Astrocyte (in vitro differentiated cells and primary cell): ENCODE results near the gene IGF1R. TPM values are rescaled to one million over a fixed set of nuclear protein-coding genes. Genes with fewer than 3 reads are reported as not detected.

Experiments used
- DNase-seq: peaks from one replicate; pipeline ENCODE4 v3.0.0-alpha.2; 2010; ENCODE audit warnings: low read depth
- FAIRE-seq: peaks from 2 replicates; lab custom pipeline; 2011; peaks lifted over from hg19 to GRCh38; lab: Jason Lieb, UNC
- H2AFZ ChIP-seq: 2 replicates; pipeline ENCODE4 v1.6.0; 2012; ENCODE audit warnings: low read depth, low read length, inconsistent platforms
- H3K27ac ChIP-seq: 2 replicates; pipeline ENCODE4 v1.5.1; 2011; ENCODE audit warnings: low read depth, low read length, inconsistent platforms
- H3K27me3 ChIP-seq: 2 replicates; pipeline ENCODE4 v1.6.0; 2011; ENCODE audit warnings: low read length, inconsistent platforms; ENCODE audit not compliant: insufficient read depth
- H3K36me3 ChIP-seq: 2 replicates; pipeline ENCODE4 v1.5.1; 2011; ENCODE audit warnings: low read length, inconsistent platforms; ENCODE audit not compliant: insufficient read depth
- H3K4me1 ChIP-seq: 2 replicates; pipeline ENCODE4 v1.5.1; 2011; ENCODE audit warnings: low read length, inconsistent platforms; ENCODE audit not compliant: insufficient read depth
- H3K4me2 ChIP-seq: 2 replicates; pipeline ENCODE4 v1.6.0; 2012; ENCODE audit warnings: low read length, inconsistent platforms
- H3K4me3 ChIP-seq: 2 replicates; pipeline ENCODE4 v1.5.1; 2011; ENCODE audit warnings: low read depth, mild to moderate bottlenecking, low read length, inconsistent platforms; ENCODE audit not compliant: insufficient read depth
- H3K79me2 ChIP-seq: 2 replicates; pipeline ENCODE4 v1.6.0; 2012; ENCODE audit warnings: mild to moderate bottlenecking, low read length, inconsistent platforms; ENCODE audit not compliant: insufficient read depth
- H3K9ac ChIP-seq: 2 replicates; pipeline ENCODE4 v1.6.0; 2012; ENCODE audit warnings: mild to moderate bottlenecking, low read length, inconsistent platforms
- H3K9me3 ChIP-seq: 2 replicates; pipeline ENCODE4 v1.5.1; 2012; ENCODE audit warnings: low read depth, mild to moderate bottlenecking, low read length, inconsistent platforms; ENCODE audit not compliant: insufficient read depth
- H4K20me1 ChIP-seq: 2 replicates; pipeline ENCODE4 v1.6.0; 2012; ENCODE audit warnings: low read length, inconsistent platforms; ENCODE audit not compliant: insufficient read depth
- H3K27ac Mint-ChIP-seq: one replicate; pipeline ENCODE4 v1.8.0; 2021; ENCODE audit warnings: mild to moderate bottlenecking, mixed read lengths; ENCODE audit not compliant: unreplicated experiment
- H3K27me3 Mint-ChIP-seq: one replicate; pipeline ENCODE4 v1.8.0; 2021; ENCODE audit warnings: low read depth, mixed read lengths; ENCODE audit not compliant: unreplicated experiment
- H3K36me3 Mint-ChIP-seq: one replicate; pipeline ENCODE4 v1.8.0; 2021; ENCODE audit warnings: low read depth, mixed read lengths; ENCODE audit not compliant: unreplicated experiment
- H3K4me1 Mint-ChIP-seq: one replicate; pipeline ENCODE4 v1.8.0; 2021; ENCODE audit warnings: low read depth, mixed read lengths; ENCODE audit not compliant: unreplicated experiment
- H3K4me3 Mint-ChIP-seq: one replicate; pipeline ENCODE4 v1.8.0; 2021; ENCODE audit warnings: mild to moderate bottlenecking, moderate library complexity, mixed read lengths; ENCODE audit not compliant: unreplicated experiment
- H3K9me3 Mint-ChIP-seq: one replicate; pipeline ENCODE4 v1.8.0; 2021; ENCODE audit warnings: mild to moderate bottlenecking, mixed read lengths; ENCODE audit not compliant: unreplicated experiment
- EZH2 ChIP-seq: IDR thresholded peaks from 2 replicates; pipeline ENCODE4 v1.6.1; 2012; ENCODE audit warnings: mild to moderate bottlenecking, low read length, inconsistent platforms; ENCODE audit not compliant: insufficient read depth
- total RNA-seq: library from RNA; stranded (reverse); gene quantifications from 2 replicates; pipeline ENCODE4 v1.2.1, GENCODE V29; 2021
- TF ChIP-seq, protein P1 (sequence below): IDR thresholded peaks from 2 replicates; pipeline ENCODE4 v1.5.1; 2011; ENCODE audit warnings: low read depth, mild to moderate bottlenecking, inconsistent platforms, low read length, moderate library complexity; ENCODE audit not compliant: insufficient read depth

Gene IGF1R
- total RNA-seq, 1 donor from 2014 or later, result 270 TPM

DNA sequence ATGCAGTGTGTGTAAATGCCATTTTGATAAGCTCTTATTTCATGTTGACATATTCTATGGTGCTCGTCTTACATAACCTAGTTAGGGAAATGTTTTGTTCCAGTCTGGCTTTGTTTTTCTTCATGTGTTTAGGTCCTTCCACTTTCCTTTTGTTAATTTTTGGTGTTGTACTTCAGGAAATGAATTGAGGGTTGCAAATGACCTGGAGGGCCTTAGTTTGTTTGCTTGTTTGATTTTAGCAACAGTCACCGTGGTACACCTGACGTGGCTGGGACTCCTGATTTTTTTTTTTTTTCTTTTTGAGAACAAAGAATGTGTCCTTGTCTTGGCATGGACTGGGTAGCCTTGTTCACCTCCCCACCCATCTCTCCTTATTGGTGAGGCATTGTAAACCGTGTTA is 114.8 kb downstream of the IGF1R start:
- Mint-ChIP-seq H3K9me3 (no peaks in the 10 kb centered on the region), H3K4me1 (peaks cover 37% of the 10 kb centered on the region), H3K27me3 (no peaks in the 10 kb centered on the region), H3K27ac (peak overlapping the region; percentile 77), H3K36me3 (no peaks in the 10 kb centered on the region), H3K4me3 (no peak overlapping the region)
- H2AFZ ChIP-seq, result no peak overlapping the region
- no peaks in the 10 kb centered on the region for H3K27me3 ChIP-seq
- no peak overlapping the region for H3K27ac ChIP-seq
- H4K20me1 ChIP-seq, result peaks cover 92% of the 10 kb centered on the region
- H3K4me1 ChIP-seq, result no peaks in the 10 kb centered on the region
- no peak overlapping the region for H3K9ac ChIP-seq
- H3K4me2 ChIP-seq, result no peak overlapping the region
- no peaks in the 10 kb centered on the region for H3K36me3 ChIP-seq
- no peak for TF ChIP-seq EZH2
- TF ChIP-seq, protein P1, sequence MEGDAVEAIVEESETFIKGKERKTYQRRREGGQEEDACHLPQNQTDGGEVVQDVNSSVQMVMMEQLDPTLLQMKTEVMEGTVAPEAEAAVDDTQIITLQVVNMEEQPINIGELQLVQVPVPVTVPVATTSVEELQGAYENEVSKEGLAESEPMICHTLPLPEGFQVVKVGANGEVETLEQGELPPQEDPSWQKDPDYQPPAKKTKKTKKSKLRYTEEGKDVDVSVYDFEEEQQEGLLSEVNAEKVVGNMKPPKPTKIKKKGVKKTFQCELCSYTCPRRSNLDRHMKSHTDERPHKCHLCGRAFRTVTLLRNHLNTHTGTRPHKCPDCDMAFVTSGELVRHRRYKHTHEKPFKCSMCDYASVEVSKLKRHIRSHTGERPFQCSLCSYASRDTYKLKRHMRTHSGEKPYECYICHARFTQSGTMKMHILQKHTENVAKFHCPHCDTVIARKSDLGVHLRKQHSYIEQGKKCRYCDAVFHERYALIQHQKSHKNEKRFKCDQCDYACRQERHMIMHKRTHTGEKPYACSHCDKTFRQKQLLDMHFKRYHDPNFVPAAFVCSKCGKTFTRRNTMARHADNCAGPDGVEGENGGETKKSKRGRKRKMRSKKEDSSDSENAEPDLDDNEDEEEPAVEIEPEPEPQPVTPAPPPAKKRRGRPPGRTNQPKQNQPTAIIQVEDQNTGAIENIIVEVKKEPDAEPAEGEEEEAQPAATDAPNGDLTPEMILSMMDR, result no peak
- DNase-seq (no peak), FAIRE-seq (no peak)
- H3K9me3 ChIP-seq, result no peaks in the 10 kb centered on the region
- H3K79me2 ChIP-seq, result peaks cover 100% of the 10 kb centered on the region
- H3K4me3 ChIP-seq, result no peak overlapping the region

DNA sequence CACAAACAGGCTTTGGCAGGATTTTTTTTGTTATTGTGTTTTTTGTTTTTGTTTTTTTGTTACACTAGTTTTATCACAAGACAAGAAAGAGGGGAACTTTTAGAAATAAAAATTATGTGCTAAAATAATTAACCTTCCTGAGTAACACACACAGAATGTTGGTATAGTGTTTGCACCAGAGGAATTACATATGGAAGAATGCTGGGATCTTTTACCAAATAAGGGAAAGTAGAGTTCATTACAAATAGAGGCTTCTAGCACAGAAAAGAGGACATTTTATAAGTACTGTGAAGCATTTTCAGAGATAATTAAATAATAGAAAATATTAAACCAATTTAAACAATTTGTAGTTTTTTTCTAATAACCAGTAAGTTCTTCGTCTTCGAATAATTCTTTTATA is 116.0 kb downstream of the IGF1R start:
- H3K4me3 Mint-ChIP-seq, result no peak overlapping the region
- no peaks in the 10 kb centered on the region for H3K9me3 Mint-ChIP-seq
- Histone ChIP-seq H3K4me3 (no peak overlapping the region), H3K36me3 (no peaks in the 10 kb centered on the region), H3K4me1 (no peaks in the 10 kb centered on the region), H3K9ac (no peak overlapping the region), H3K79me2 (peaks cover 97% of the 10 kb centered on the region), H3K9me3 (no peaks in the 10 kb centered on the region), H3K27me3 (no peaks in the 10 kb centered on the region), H2AFZ (no peak overlapping the region), H3K4me2 (no peak overlapping the region), H4K20me1 (peaks cover 88% of the 10 kb centered on the region), H3K27ac (no peak overlapping the region)
- no peak for TF ChIP-seq EZH2
- TF ChIP-seq, protein P1, result no peak
- H3K27ac Mint-ChIP-seq, result peak overlapping the region; percentile 77
- H3K27me3 Mint-ChIP-seq, result no peaks in the 10 kb centered on the region
- DNase-seq (no peak), FAIRE-seq (no peak)
- H3K36me3 Mint-ChIP-seq, result no peaks in the 10 kb centered on the region
- H3K4me1 Mint-ChIP-seq, result peaks cover 40% of the 10 kb centered on the region

DNA sequence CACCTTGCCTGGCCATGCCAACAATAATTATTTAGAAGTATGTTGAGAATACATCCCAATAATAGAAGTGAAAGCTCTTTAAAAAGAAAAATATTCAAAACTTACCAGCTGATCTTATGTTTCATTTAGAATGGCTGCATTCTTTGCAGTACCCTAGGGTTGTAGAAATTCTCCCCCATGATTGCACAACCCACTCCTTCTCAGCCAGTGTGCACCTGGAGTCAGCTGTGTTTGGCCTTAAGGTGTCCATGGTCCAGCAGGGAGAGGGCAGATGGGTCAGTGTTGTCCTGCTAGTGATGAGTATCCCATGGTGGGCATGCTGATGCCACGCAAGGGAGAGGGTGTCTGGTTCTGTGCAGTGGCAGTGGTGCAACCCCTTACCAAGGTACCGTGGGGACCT is 117.3 kb downstream of the IGF1R start:
- DNase-seq (no peak), FAIRE-seq (no peak)
- Histone ChIP-seq H3K79me2 (peaks cover 97% of the 10 kb centered on the region), H3K27ac (no peak overlapping the region), H2AFZ (no peak overlapping the region), H3K9ac (no peak overlapping the region), H3K4me1 (peaks cover under 1% of the 10 kb centered on the region), H3K36me3 (no peaks in the 10 kb centered on the region), H3K9me3 (no peaks in the 10 kb centered on the region), H3K4me2 (no peak overlapping the region), H3K27me3 (no peaks in the 10 kb centered on the region), H3K4me3 (no peak overlapping the region), H4K20me1 (peaks cover 88% of the 10 kb centered on the region)
- H3K9me3 Mint-ChIP-seq, result no peaks in the 10 kb centered on the region
- peak overlapping the region; percentile 43 for H3K27ac Mint-ChIP-seq
- H3K4me1 Mint-ChIP-seq, result peaks cover 48% of the 10 kb centered on the region
- no peaks in the 10 kb centered on the region for H3K27me3 Mint-ChIP-seq
- TF ChIP-seq, protein P1, result no peak
- TF ChIP-seq EZH2, result no peak
- H3K4me3 Mint-ChIP-seq, result peak overlapping the region; percentile 22
- H3K36me3 Mint-ChIP-seq, result no peaks in the 10 kb centered on the region
